C4-2B (cell line): Measurements from ENCODE around the gene PIWIL4.
A peak's percentile ranks its signal among the peaks of the same experiment; 100 is the strongest.

ENCODE experiments used
- H3K27ac ChIP-seq: fragments of 450-650 bp; 2 replicates; pipeline ENCODE4 v1.5.1; 2017
- CTCF ChIP-seq: fragments of 450-650 bp; conservative IDR thresholded peaks from 2 replicates; pipeline ENCODE4 v1.5.1; 2017; ENCODE audit warnings: mild to moderate bottlenecking
- ZFX ChIP-seq: fragments of 450-650 bp; IDR thresholded peaks from 2 replicates; pipeline ENCODE4 v1.6.1; 2017

The PIWIL4 gene

GRCh38 chr11:94585399-94585798, 18.2 kb downstream of the PIWIL4 start:
- no peak for TF ChIP-seq ZFX
- TF ChIP-seq CTCF = no peak
- no peak overlapping the region for H3K27ac ChIP-seq

- no peak for TF ChIP-seq CTCF
- no peak for TF ChIP-seq ZFX
- no peak overlapping the region for H3K27ac ChIP-seq
These were observed 19.4 kb downstream of the PIWIL4 start for GRCh38 chr11:94586546-94586945.

GRCh38 chr11:94586978-94587377, 19.8 kb downstream of the PIWIL4 start:
- TF ChIP-seq ZFX (no peak), CTCF (no peak)
- H3K27ac ChIP-seq = no peak overlapping the region

- H3K27ac ChIP-seq = no peak overlapping the region
- TF ChIP-seq CTCF (no peak), ZFX (no peak)
These were observed 21.3 kb downstream of the PIWIL4 start for GRCh38 chr11:94588366-94588942.

- TF ChIP-seq ZFX (no peak), CTCF (no peak)
These were observed 23.3 kb downstream of the PIWIL4 start for GRCh38 chr11:94590352-94591041.

GRCh38 chr11:94593030-94593429, 25.9 kb downstream of the PIWIL4 start:
- H3K27ac ChIP-seq = no peak overlapping the region
- TF ChIP-seq ZFX = no peak

More at GRCh38 chr11:94590352-94591041, 23.3 kb downstream of the PIWIL4 start:
- no peak overlapping the region for H3K27ac ChIP-seq

- no peak for TF ChIP-seq ZFX
- no peak overlapping the region for H3K27ac ChIP-seq
These were observed 27.9 kb downstream of the PIWIL4 start for GRCh38 chr11:94595076-94595475.

- H3K27ac ChIP-seq = no peak overlapping the region
- TF ChIP-seq CTCF (peak; percentile 71), ZFX (no peak)
These were observed 30.7 kb downstream of the PIWIL4 start for GRCh38 chr11:94597896-94598295.
